Measurements from ENCODE around the gene GNB2. TPM values are rescaled to one million over a fixed set of nuclear protein-coding genes. Genes with fewer than 3 reads are reported as not detected.

Gene GNB2
- total RNA-seq, 6 experiments from 2014 or later, result 301 to 369 (median 322) TPM

DNA sequence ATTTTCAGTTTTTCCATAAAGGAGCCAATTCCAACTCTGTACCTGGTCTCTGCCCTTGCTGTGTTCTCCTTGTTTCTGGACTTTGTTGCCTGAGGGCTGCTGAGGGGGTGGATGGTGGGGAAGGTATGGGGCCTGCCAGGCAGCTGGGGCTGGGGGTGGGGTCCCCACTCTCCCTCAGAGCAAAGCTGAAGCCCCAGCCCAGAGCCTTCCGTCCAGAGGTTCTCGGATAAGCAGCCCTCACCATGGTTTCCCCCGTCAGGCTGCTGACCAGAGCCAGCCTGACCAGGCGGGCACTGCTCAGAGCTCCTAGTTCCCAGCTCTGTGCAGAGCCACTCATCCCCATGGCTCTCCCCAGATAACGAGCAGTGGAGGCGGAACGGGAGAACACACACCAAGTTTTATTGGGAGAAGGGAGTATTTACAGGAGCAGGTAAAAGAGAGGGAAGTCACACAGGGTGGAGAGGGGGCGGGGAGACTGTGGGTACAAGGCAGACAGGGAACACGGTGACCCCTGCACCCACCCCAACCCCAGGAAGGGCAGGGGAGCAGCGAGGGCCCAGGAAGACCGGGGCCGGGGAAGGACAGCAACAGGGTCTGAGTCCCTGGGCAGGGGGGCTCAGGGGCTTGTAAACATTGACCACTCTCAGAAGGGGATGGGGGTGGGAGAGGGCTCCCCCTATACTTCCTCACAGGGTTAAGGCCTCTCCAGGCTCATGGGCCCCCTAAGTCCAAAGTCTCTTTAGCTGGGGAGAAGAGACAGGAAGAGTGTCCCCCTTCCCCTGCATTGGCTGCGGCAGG is 5.8 kb downstream of the GNB2 start:
- no peak overlapping the region; the same call in 1 of the 2 replicates for H3K4me3 Mint-ChIP-seq

DNA sequence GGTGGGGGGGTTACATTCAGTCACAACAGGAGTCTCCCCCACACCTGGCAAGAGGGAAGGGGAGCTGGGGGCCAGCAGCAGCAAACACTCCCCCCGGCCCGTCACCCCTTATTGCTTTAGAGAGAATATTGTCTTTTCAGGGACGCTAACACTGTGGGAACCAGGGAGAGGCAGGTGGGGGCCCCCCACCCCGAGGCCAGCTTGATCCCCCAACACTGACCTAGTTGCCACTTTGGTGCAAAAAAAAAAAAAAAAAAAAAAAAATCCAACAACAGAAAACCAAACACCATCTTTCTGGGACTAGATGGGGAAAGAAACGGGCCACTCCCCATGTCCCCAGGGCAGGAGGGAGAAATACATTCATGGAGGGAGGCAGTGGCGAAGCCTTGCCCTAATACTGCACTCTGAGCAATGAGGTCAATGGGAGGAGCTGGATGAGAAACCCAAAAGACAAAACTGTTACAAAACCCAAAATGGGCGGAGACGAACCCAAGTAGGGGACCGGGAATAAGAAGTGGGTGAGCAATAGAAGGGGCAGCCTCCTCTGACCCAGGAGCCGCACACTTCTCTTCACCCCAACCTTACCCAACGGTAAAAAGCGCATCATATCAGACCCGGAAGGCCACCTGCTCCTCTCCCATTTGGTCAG is 6.5 kb downstream of the GNB2 start:
- no peak overlapping the region for H3K27ac Mint-ChIP-seq
- no peak overlapping the region for H3K4me3 Mint-ChIP-seq
- H3K9me3 Mint-ChIP-seq, result no peaks in the 10 kb centered on the region
- TF ChIP-seq, protein P1, sequence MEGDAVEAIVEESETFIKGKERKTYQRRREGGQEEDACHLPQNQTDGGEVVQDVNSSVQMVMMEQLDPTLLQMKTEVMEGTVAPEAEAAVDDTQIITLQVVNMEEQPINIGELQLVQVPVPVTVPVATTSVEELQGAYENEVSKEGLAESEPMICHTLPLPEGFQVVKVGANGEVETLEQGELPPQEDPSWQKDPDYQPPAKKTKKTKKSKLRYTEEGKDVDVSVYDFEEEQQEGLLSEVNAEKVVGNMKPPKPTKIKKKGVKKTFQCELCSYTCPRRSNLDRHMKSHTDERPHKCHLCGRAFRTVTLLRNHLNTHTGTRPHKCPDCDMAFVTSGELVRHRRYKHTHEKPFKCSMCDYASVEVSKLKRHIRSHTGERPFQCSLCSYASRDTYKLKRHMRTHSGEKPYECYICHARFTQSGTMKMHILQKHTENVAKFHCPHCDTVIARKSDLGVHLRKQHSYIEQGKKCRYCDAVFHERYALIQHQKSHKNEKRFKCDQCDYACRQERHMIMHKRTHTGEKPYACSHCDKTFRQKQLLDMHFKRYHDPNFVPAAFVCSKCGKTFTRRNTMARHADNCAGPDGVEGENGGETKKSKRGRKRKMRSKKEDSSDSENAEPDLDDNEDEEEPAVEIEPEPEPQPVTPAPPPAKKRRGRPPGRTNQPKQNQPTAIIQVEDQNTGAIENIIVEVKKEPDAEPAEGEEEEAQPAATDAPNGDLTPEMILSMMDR (IDR thresholded peaks at IDR 0.05), result no peak
- no peak for DNase-seq
- H3K4me1 Mint-ChIP-seq (ENCODE audit: low read depth), result peaks cover 33% of the 10 kb centered on the region; the same call in 1 of the 2 replicates
- H3K27me3 Mint-ChIP-seq (ENCODE audit: insufficient read depth), result peaks cover 9% of the 10 kb centered on the region
- peaks cover 11% of the 10 kb centered on the region; the same call in 1 of the 2 replicates for H3K36me3 Mint-ChIP-seq (ENCODE audit: low read depth)

More for the DNA sequence above, 5.8 kb downstream of the GNB2 start:
- TF ChIP-seq, protein P1 (IDR thresholded peaks at IDR 0.05), result no peak
- no peak for DNase-seq
- peak overlapping the region; percentile 38; the same call in 1 of the 2 replicates for H3K27ac Mint-ChIP-seq
- H3K27me3 Mint-ChIP-seq (ENCODE audit: insufficient read depth), result peaks cover 9% of the 10 kb centered on the region
- no peaks in the 10 kb centered on the region for H3K9me3 Mint-ChIP-seq
- H3K4me1 Mint-ChIP-seq (ENCODE audit: low read depth), result peaks cover 33% of the 10 kb centered on the region; the same call in 1 of the 2 replicates
- peaks cover 11% of the 10 kb centered on the region; the same call in 1 of the 2 replicates for H3K36me3 Mint-ChIP-seq (ENCODE audit: low read depth)

GRCh38 chr7:100680576-100681271 is 7.2 kb downstream of the GNB2 start:
- DNase-seq, result no peak
- Mint-ChIP-seq H3K4me1 (ENCODE audit: low read depth) (peaks cover 33% of the 10 kb centered on the region; the same call in 1 of the 2 replicates), H3K27ac (no peak overlapping the region), H3K9me3 (no peaks in the 10 kb centered on the region), H3K4me3 (no peak overlapping the region), H3K36me3 (ENCODE audit: low read depth) (peaks cover 17% of the 10 kb centered on the region; the same call in 1 of the 2 replicates), H3K27me3 (ENCODE audit: insufficient read depth) (peaks cover 9% of the 10 kb centered on the region)
- TF ChIP-seq, protein P1 (IDR thresholded peaks at IDR 0.05), result no peak

GRCh38 chr7:100681491-100682227 is 8.1 kb downstream of the GNB2 start:
- no peak for DNase-seq
- Mint-ChIP-seq H3K4me1 (ENCODE audit: low read depth) (peaks cover 28% of the 10 kb centered on the region; the same call in 1 of the 2 replicates), H3K9me3 (no peaks in the 10 kb centered on the region), H3K27ac (no peak overlapping the region; the same call in 1 of the 2 replicates), H3K4me3 (no peak overlapping the region), H3K36me3 (ENCODE audit: low read depth) (peaks cover 17% of the 10 kb centered on the region; the same call in 1 of the 2 replicates), H3K27me3 (ENCODE audit: insufficient read depth) (peaks cover 7% of the 10 kb centered on the region)
- TF ChIP-seq, protein P1 (IDR thresholded peaks at IDR 0.05), result no peak

Data from HFFc6 (cell line).